Activated naive CD4-positive, alpha-beta T cell treated with anti-CD3 and anti-CD28 coated beads, Interleukin-2, amount 50 U/mL, for 24 hours (primary cell): ENCODE data around the gene ZMIZ1.

ENCODE experiments used
- H3K27ac Mint-ChIP-seq: one replicate; pipeline ENCODE4 v1.8.0; 2021; ENCODE audit warnings: mild to moderate bottlenecking, mixed read lengths
- H3K27me3 Mint-ChIP-seq: one replicate; pipeline ENCODE4 v1.8.0; 2021; ENCODE audit warnings: mixed read lengths
- H3K36me3 Mint-ChIP-seq: one replicate; pipeline ENCODE4 v1.8.0; 2021; ENCODE audit warnings: mixed read lengths
- H3K4me1 Mint-ChIP-seq: one replicate; pipeline ENCODE4 v1.8.0; 2021; ENCODE audit warnings: mixed read lengths
- H3K4me3 Mint-ChIP-seq: one replicate; pipeline ENCODE4 v1.8.0; 2021; ENCODE audit warnings: mild to moderate bottlenecking, mixed read lengths
- H3K9me3 Mint-ChIP-seq: one replicate; pipeline ENCODE4 v1.8.0; 2021; ENCODE audit warnings: mixed read lengths

ZMIZ1 gene

GRCh38 chr10:79254333-79255006, 185.7 kb downstream of the ZMIZ1 start:
- Mint-ChIP-seq H3K4me3 (no peak overlapping the region), H3K27me3 (no peaks in the 10 kb centered on the region), H3K36me3 (no peaks in the 10 kb centered on the region), H3K27ac (no peak overlapping the region), H3K9me3 (no peaks in the 10 kb centered on the region), H3K4me1 (no peaks in the 10 kb centered on the region)

- Mint-ChIP-seq H3K27me3 (no peaks in the 10 kb centered on the region), H3K4me1 (no peaks in the 10 kb centered on the region), H3K4me3 (no peak overlapping the region), H3K27ac (no peak overlapping the region), H3K36me3 (no peaks in the 10 kb centered on the region), H3K9me3 (no peaks in the 10 kb centered on the region)
Observed at GRCh38 chr10:79255007-79255507, 186.3 kb downstream of the ZMIZ1 start.

GRCh38 chr10:79256264-79256806, 187.6 kb downstream of the ZMIZ1 start:
- H3K27ac Mint-ChIP-seq = no peak overlapping the region
- no peak overlapping the region for H3K4me3 Mint-ChIP-seq
- no peaks in the 10 kb centered on the region for H3K36me3 Mint-ChIP-seq
- H3K27me3 Mint-ChIP-seq = no peaks in the 10 kb centered on the region
- no peaks in the 10 kb centered on the region for H3K4me1 Mint-ChIP-seq
- no peaks in the 10 kb centered on the region for H3K9me3 Mint-ChIP-seq

GRCh38 chr10:79258894-79259293, 190.1 kb downstream of the ZMIZ1 start:
- Mint-ChIP-seq H3K9me3 (no peaks in the 10 kb centered on the region), H3K27ac (no peak overlapping the region), H3K4me1 (no peaks in the 10 kb centered on the region), H3K36me3 (no peaks in the 10 kb centered on the region), H3K27me3 (no peaks in the 10 kb centered on the region), H3K4me3 (no peak overlapping the region)

- H3K36me3 Mint-ChIP-seq = no peaks in the 10 kb centered on the region
- no peaks in the 10 kb centered on the region for H3K27me3 Mint-ChIP-seq
- no peaks in the 10 kb centered on the region for H3K9me3 Mint-ChIP-seq
- no peaks in the 10 kb centered on the region for H3K4me1 Mint-ChIP-seq
- no peak overlapping the region for H3K27ac Mint-ChIP-seq
- H3K4me3 Mint-ChIP-seq = no peak overlapping the region
Observed at GRCh38 chr10:79259834-79260233, 191.1 kb downstream of the ZMIZ1 start.

- no peaks in the 10 kb centered on the region for H3K27me3 Mint-ChIP-seq
- no peaks in the 10 kb centered on the region for H3K36me3 Mint-ChIP-seq
- H3K4me1 Mint-ChIP-seq = no peaks in the 10 kb centered on the region
- H3K27ac Mint-ChIP-seq = no peak overlapping the region
- no peaks in the 10 kb centered on the region for H3K9me3 Mint-ChIP-seq
- H3K4me3 Mint-ChIP-seq = no peak overlapping the region
Observed at GRCh38 chr10:79260811-79261740, 192.3 kb downstream of the ZMIZ1 start.

- Mint-ChIP-seq H3K9me3 (no peaks in the 10 kb centered on the region), H3K27ac (no peak overlapping the region), H3K4me3 (no peak overlapping the region), H3K4me1 (no peaks in the 10 kb centered on the region), H3K27me3 (no peaks in the 10 kb centered on the region), H3K36me3 (no peaks in the 10 kb centered on the region)
Observed at GRCh38 chr10:79262131-79262530, 193.4 kb downstream of the ZMIZ1 start.

- Mint-ChIP-seq H3K27ac (no peak overlapping the region), H3K27me3 (no peaks in the 10 kb centered on the region), H3K4me3 (no peak overlapping the region), H3K36me3 (no peaks in the 10 kb centered on the region), H3K9me3 (no peaks in the 10 kb centered on the region), H3K4me1 (no peaks in the 10 kb centered on the region)
Observed at GRCh38 chr10:79262959-79263746, 194.4 kb downstream of the ZMIZ1 start.

- no peaks in the 10 kb centered on the region for H3K27me3 Mint-ChIP-seq
- no peak overlapping the region for H3K4me3 Mint-ChIP-seq
- H3K27ac Mint-ChIP-seq = no peak overlapping the region
- no peaks in the 10 kb centered on the region for H3K9me3 Mint-ChIP-seq
- H3K36me3 Mint-ChIP-seq = no peaks in the 10 kb centered on the region
- H3K4me1 Mint-ChIP-seq = no peaks in the 10 kb centered on the region
Observed at GRCh38 chr10:79263939-79264338, 195.2 kb downstream of the ZMIZ1 start.

- Mint-ChIP-seq H3K4me1 (no peaks in the 10 kb centered on the region), H3K27ac (no peak overlapping the region)
Observed at GRCh38 chr10:79264942-79265341, 196.2 kb downstream of the ZMIZ1 start.

GRCh38 chr10:79266084-79266483, 197.3 kb downstream of the ZMIZ1 start:
- Mint-ChIP-seq H3K36me3 (no peaks in the 10 kb centered on the region), H3K4me1 (no peaks in the 10 kb centered on the region), H3K9me3 (no peaks in the 10 kb centered on the region), H3K4me3 (no peak overlapping the region), H3K27ac (no peak overlapping the region), H3K27me3 (no peaks in the 10 kb centered on the region)

More at GRCh38 chr10:79264942-79265341, 196.2 kb downstream of the ZMIZ1 start:
- no peaks in the 10 kb centered on the region for H3K36me3 Mint-ChIP-seq
- no peak overlapping the region for H3K4me3 Mint-ChIP-seq
- no peaks in the 10 kb centered on the region for H3K27me3 Mint-ChIP-seq
- no peaks in the 10 kb centered on the region for H3K9me3 Mint-ChIP-seq

- H3K36me3 Mint-ChIP-seq = no peaks in the 10 kb centered on the region
- no peak overlapping the region for H3K4me3 Mint-ChIP-seq
- no peaks in the 10 kb centered on the region for H3K4me1 Mint-ChIP-seq
- H3K27me3 Mint-ChIP-seq = no peaks in the 10 kb centered on the region
- no peaks in the 10 kb centered on the region for H3K9me3 Mint-ChIP-seq
- H3K27ac Mint-ChIP-seq = no peak overlapping the region
Observed at GRCh38 chr10:79266543-79267312, 198.0 kb downstream of the ZMIZ1 start.

GRCh38 chr10:79267499-79267898, 198.7 kb downstream of the ZMIZ1 start:
- Mint-ChIP-seq H3K27ac (no peak overlapping the region), H3K36me3 (no peaks in the 10 kb centered on the region), H3K27me3 (no peaks in the 10 kb centered on the region), H3K9me3 (no peaks in the 10 kb centered on the region), H3K4me1 (no peaks in the 10 kb centered on the region), H3K4me3 (no peak overlapping the region)

GRCh38 chr10:79268161-79268601, 199.4 kb downstream of the ZMIZ1 start:
- Mint-ChIP-seq H3K27ac (no peak overlapping the region), H3K4me3 (no peak overlapping the region), H3K36me3 (no peaks in the 10 kb centered on the region), H3K27me3 (no peaks in the 10 kb centered on the region), H3K4me1 (no peaks in the 10 kb centered on the region), H3K9me3 (no peaks in the 10 kb centered on the region)

- Mint-ChIP-seq H3K9me3 (no peaks in the 10 kb centered on the region), H3K27me3 (no peaks in the 10 kb centered on the region), H3K36me3 (no peaks in the 10 kb centered on the region), H3K4me1 (no peaks in the 10 kb centered on the region), H3K4me3 (no peak overlapping the region), H3K27ac (no peak overlapping the region)
Observed at GRCh38 chr10:79268742-79269141, 200.0 kb downstream of the ZMIZ1 start.
